Lower leg skin (tissue), 3 donors: Measurements from ENCODE around the gene OPN1MW2.
"Not testable (repeated sequence)": the region's sequence is repeated elsewhere in the genome, so short reads cannot be mapped to it uniquely, and the experiment has no call there.

Experiments
- CTCF ChIP-seq, 3 donors: fragments of 450-650 bp; IDR thresholded peaks; one replicate each; pipeline ENCODE4 v1.5.1; 2016; ENCODE audit warnings: antibody characterized with exemption in 3 of 3, mild to moderate bottlenecking in 3 of 3, moderate library complexity in 2 of 3
- POLR2A ChIP-seq, 2 donors: fragments of 450-650 bp; IDR thresholded peaks; one replicate each; pipeline ENCODE4 v1.6.1; 2016 to 2017; ENCODE audit warnings: antibody characterized with exemption in 2 of 2, mild to moderate bottlenecking in 1 of 2, moderate library complexity in 1 of 2

- TF ChIP-seq POLR2A, CTCF (IDR thresholded peaks at IDR 0.05): not testable (repeated sequence)
These were observed at the start of gene OPN1MW2 for GRCh38 chrX:154219456-154219855.
